Stimulated activated CD8-positive, alpha-beta memory T cell treated with anti-CD3 and anti-CD28 coated beads, Interleukin-2, amount 100 ng/mL, for 1 hour (primary cell): ENCODE results near the gene FTHL17.

Experiments
- DNase-seq, 2 donors: peaks; one replicate each; pipeline ENCODE4 v3.0.0-alpha.2; 2020; ENCODE audit warnings: low read depth in 2 of 2

FTHL17 gene

DNA sequence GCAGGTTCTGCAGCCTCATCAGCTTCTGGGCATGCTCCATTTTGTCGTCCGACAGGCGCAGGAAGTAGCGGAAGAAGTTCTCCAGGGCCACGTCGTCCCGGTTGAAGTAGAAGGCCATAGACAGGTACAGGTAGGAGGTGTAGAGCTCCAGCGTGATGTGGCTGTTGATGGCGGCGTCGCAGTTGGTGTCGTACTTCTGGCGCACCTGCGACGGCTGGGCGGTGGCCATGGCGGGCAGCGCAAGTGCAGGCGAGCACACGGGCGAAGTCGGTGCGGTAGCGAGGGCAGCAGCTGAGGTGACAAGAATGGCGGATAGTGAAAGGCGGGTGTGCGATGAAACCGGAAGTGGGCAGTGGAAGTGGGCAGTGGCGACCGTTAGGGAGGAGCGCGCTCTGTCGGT is at the start of gene FTHL17:
Gene FTHL17, minus strand, starts transcription at position 317 of the 400 bp plus-strand sequence. Its CDS starts 88 bp downstream, at position 229.
- DNase-seq = no peak

DNA sequence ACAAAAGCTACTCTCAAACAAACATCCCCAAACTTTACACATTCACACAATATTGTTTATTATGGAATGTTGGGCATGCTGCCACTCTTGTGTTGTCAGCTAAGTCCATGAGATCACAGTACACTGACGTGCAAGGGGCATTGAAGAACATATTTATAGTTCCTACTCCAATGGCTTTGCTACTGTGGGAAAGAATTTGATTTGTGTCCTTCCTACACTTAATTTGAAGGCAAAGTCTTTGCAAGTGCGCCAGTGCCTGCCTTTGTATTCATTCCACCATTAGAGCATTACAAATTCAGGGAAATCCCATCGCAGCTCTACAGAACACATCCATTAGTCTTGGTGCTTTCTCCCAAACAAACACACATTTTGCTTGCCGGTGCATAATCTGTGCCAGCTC is 45.4 kb upstream of the FTHL17 start:
- DNase-seq = no peak

GRCh38 chrX:31115398-31115797 is 43.6 kb upstream of the FTHL17 start:
- no peak for DNase-seq

DNA sequence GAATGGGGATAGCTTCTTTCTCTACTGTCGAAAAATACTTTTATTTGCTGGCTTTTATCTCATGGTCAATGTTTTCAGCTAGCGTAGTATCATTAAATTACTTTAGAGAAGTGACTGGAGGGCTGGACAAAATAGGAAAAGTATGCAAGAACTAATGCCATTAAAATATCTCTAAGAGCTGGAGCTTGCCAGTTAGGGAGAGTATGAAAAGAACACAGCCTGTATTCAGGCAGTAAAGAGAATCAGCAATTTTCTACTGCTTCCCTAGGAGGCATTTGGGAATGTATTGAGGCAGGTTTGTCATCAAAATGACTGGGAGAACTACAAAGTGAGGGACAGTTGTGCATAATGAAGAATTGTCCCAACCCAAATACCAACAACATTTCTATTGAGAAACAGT is 43.0 kb upstream of the FTHL17 start:
- no peak for DNase-seq

- no peak for DNase-seq
Observed at GRCh38 chrX:31112226-31112999, 40.6 kb upstream of the FTHL17 start.

DNA sequence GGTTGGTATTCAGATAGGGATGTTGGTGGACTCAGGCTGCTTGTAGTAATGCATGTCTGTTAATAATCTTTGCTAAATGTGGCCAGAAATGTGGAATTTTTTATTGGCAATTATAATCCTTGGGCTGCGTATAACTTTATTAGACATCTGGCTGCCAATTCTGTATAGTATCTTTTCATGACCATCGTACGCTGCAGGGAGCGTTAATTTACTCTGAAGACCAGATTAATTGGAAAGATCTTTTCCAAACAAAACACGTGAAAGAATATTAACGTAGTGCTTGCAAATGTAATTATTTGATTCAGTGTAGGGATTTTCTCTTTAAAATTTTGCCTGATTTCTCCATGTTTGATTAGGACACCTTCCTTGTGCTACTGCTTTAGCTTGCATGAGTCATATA is 38.8 kb upstream of the FTHL17 start:
- DNase-seq = no peak

GRCh38 chrX:31099536-31100090 is 27.8 kb upstream of the FTHL17 start:
- DNase-seq = no peak

GRCh38 chrX:31098079-31098478 is 26.2 kb upstream of the FTHL17 start:
- DNase-seq = no peak

DNA sequence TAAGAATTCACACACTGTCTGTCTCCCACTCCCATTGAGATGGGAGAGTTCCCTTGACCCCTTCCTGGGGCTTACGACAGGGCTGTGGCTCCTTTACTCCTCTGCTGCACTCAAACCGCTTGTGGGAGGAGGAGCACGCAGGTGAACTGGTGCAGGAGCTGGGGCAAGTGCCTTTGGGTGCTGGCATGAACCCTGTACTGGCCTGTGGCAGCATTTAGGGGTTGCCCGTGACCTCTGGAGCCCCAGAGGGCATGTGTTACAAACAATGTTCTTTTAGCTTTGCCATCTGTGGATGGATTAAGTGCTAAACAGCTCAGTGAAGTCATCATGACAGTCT is 21.8 kb upstream of the FTHL17 start:
- DNase-seq = no peak

GRCh38 chrX:31092970-31093638 is 21.3 kb upstream of the FTHL17 start:
- DNase-seq = no peak

DNA sequence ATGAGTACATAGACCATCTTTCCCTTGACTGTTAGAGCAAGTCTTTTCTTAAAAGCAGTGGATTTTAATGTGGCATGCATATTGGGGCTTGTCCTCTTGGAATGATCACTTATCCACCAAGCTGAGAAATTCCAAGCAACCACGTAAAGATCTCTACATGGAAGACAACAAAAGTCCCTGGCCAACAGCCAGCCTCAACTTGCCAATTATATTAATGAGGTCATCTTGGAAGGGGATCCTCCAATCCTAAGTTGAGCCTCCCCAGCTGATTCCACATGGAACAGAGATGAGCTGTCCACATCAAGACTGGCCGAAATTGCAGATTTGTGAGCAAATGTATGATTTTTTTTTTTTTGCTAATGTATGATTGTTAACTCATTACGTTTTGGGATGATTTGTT is 20.6 kb upstream of the FTHL17 start:
- DNase-seq = no peak

DNA sequence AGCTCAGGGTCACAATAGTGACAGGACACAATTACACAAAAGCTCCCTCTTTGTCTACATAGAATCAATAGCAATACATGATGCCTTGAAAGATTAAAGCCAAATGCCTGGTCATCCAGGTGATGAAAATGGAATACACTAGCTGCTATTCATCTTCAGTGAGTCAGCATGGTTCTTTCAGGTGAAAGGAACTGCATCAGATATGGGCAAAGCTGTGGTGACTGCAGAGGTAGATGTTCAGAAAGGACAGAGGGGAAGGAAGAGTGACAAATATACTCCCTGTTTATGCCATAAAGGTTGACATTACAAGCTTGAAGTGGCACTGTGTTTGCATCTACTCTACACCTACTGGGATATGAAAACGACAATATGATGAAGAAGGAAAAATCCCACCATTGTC is 20.0 kb upstream of the FTHL17 start:
- DNase-seq = no peak

- no peak for DNase-seq
Observed at GRCh38 chrX:31074522-31074921, 2.7 kb upstream of the FTHL17 start.

DNA sequence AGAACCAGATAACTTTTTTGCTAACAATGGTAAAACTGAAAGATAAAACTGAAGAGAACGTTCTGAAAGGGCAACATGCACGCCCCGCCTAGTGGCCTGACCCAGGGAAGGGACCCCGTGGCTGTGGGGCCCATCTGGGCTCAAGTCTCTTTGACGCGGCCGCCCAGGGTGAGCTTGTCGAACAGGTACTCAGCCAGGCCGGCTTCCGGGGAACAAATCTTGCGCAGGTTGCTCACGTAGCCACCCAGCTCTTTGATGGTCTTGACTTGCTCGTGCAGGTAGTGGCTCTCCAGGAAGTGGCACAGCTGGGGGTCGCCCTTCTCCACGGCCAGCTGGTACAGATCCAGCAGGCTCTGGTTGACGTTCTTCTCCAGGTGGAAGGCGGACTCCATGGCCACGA is 579 bp downstream of the FTHL17 start:
- DNase-seq = no peak

DNA sequence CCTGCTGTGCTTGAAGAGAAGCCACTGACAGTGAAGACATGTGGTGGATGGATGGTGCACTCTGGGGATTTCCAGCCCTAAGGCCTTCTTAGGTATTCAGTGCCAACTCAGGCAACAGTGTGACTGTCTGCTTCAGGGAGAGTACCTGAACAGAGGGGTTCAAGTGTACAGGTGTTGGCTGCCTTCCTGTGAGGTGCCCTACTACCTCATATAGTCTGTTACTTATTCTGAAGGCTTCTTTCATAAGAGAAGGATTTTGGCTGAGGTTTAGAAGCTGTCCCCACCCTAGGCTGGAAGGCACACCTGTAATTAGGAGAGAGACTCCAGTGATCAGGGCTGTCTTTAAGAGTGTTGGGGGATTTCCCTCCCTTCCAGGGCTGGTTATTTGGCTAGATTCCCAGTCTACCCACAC is 1.8 kb downstream of the FTHL17 start:
- no peak for DNase-seq

- DNase-seq = no peak
Observed at GRCh38 chrX:31063114-31063513, 8.7 kb downstream of the FTHL17 start.

- DNase-seq = no peak
Observed at GRCh38 chrX:31061091-31061490, 10.8 kb downstream of the FTHL17 start.

DNA sequence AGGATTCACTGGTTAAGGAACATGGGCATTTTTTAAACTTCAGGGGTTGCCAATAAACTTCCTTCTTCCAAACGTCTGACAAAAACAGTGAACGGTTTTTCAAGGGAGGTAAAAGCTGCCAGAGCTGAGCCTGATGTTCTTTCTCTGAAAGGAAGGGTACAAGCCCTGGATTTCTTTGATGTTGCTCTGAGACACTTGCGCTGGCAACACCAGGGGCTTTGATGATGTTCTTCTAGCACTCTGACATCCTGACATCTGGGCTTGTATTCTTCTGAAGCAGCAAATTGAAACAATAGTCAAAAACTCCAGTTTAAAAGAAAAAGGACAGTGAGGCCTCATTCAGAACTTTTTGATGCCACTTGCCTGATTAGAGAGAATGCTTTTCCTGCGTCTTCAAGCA is 11.8 kb downstream of the FTHL17 start:
- DNase-seq = no peak

DNA sequence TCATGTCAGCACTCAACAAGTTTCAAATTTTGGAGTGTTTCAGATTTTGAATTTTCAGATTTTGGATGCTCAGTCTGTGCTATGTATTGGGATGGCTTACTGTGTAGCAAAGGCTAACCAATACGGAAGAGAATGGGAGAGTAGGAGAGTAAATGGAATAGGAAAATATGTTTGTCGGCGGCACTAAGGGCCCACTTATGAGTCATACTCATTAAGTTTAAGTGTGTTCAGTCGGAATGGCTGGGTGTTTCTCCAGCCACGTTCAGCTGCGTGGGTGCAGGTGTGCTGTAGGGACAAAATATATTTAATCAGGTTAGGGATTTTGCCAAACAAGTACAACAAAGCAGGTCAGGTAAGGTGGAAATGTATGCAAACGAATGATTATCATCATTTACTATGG is 13.6 kb downstream of the FTHL17 start:
- DNase-seq = no peak

- no peak for DNase-seq
Observed at GRCh38 chrX:31057691-31058090, 14.2 kb downstream of the FTHL17 start.

- DNase-seq = no peak
Observed at GRCh38 chrX:31057291-31057690, 14.6 kb downstream of the FTHL17 start.

DNA sequence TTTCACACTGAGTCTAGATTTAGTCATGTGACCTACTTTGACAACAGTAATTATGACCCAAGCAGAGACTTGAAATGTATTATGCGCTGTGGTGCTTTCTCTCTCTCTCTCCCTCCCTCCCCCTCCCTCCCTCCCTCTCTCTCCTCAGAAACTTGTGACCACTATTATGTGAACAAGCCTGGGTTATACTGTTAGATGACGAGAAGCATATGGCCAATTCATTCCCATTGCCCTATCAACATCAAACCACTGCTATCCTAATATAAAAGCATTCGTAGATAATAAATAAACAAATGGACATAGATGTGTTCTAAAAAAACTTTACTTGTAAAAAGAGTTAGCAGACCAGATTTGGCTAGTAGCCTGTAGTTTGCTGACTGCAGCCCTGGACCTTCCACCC is 18.2 kb downstream of the FTHL17 start:
- no peak for DNase-seq

- no peak for DNase-seq
Observed at GRCh38 chrX:31039327-31039711, 32.5 kb downstream of the FTHL17 start.
